Small intestine (tissue), 7 donors: Measurements from ENCODE around the gene NFATC2. TPM values are rescaled to one million over a fixed set of nuclear protein-coding genes. Genes with fewer than 3 reads are reported as not detected.
"Not testable (repeated sequence)": the region's sequence is repeated elsewhere in the genome, so short reads cannot be mapped to it uniquely, and the experiment has no call there.

Source experiments
- DNase-seq, 2 donors: peaks; one replicate each; pipeline versions ENCODE4 v3.0.0 to v3.0.0-alpha.2; 2013
- FAIRE-seq: peaks from 2 replicates; lab custom pipeline; 2012; peaks lifted over from hg19 to GRCh38; lab: Jason Lieb, UNC
- H3K27ac ChIP-seq, 3 donors: one replicate each; pipeline ENCODE4 v1.5.1; 2013; ENCODE audit warnings: low read length in 2 of 3, mild to moderate bottlenecking in 2 of 3, control low read depth in 1 of 3, inconsistent platforms in 1 of 3, low read depth in 1 of 3, moderate library complexity in 1 of 3
- H3K27me3 ChIP-seq, 3 donors: one replicate each; pipeline ENCODE4 v1.6.1; 2013; ENCODE audit warnings: low read length in 3 of 3, inconsistent platforms in 1 of 3; ENCODE audit not compliant: control insufficient read depth in 3 of 3, insufficient read depth in 3 of 3
- H3K36me3 ChIP-seq, 3 donors: one replicate each; pipeline ENCODE4 v1.6.1; 2013; ENCODE audit warnings: low read length in 3 of 3, inconsistent platforms in 1 of 3, low read depth in 1 of 3, mild to moderate bottlenecking in 1 of 3, moderate library complexity in 1 of 3; ENCODE audit not compliant: control insufficient read depth in 3 of 3, insufficient read depth in 2 of 3
- H3K4me1 ChIP-seq, 3 donors: one replicate each; pipeline ENCODE4 v1.6.1; 2013; ENCODE audit warnings: low read length in 2 of 3, inconsistent platforms in 1 of 3, low read depth in 1 of 3, mild to moderate bottlenecking in 1 of 3, moderate library complexity in 1 of 3; ENCODE audit not compliant: control insufficient read depth in 3 of 3, insufficient read depth in 2 of 3
- H3K4me3 ChIP-seq, 3 donors: one replicate each; pipeline ENCODE4 v1.5.1; 2013; ENCODE audit warnings: low read length in 3 of 3, control low read depth in 1 of 3, inconsistent platforms in 1 of 3, low read depth in 1 of 3, mild to moderate bottlenecking in 1 of 3, moderate library complexity in 1 of 3
- H3K9me3 ChIP-seq, 2 donors: one replicate each; pipeline ENCODE4 v1.6.1; 2013; ENCODE audit warnings: low read depth in 1 of 2, low read length in 1 of 2; ENCODE audit not compliant: control insufficient read depth in 2 of 2, insufficient read depth in 1 of 2
- WGBS, 3 donors: extraction: QIAGEN DNeasy Blood & Tissue Kit; methylation state at CpG; one replicate each; pipeline ENCODE4 v1.1.7; 2013; 5-methylcytosine and 5-hydroxymethylcytosine counted together
- polyA plus RNA-seq, 4 donors: library from polyadenylated mRNA; stranded (reverse) in 3 of 4; unstranded in 1 of 4; fragments of 200-250 nt in 3 of 4; fragments of 120-200 nt in 1 of 4; gene quantifications; one replicate each; pipeline versions ENCODE4 v1.2.1 to v1.2.3, GENCODE V29; 2013
- donor health status: healthy with polysubstance abuse.
- donor health status: control.
- donor health status: control.
- donor health status: Bipolar disorder and iron deficiency.
- donor health status: healthy.

The NFATC2 gene
- polyA plus RNA-seq, 4 donors: 3.1 to 19.4 (median 6.2) TPM

- 92 to 98% (median 95%) methylated on average over 5 of the region's 5 CpGs for WGBS, 3 donors
- not testable (repeated sequence) for H3K27ac ChIP-seq, H3K4me3 ChIP-seq, FAIRE-seq, H3K27me3 ChIP-seq, H3K9me3 ChIP-seq, DNase-seq, H3K4me1 ChIP-seq
- H3K36me3 ChIP-seq: peaks cover 0 to 79% (median 9%) of the 10 kb centered on the region in 3 donors
Measured at GRCh38 chr20:51461846-51462245, 80.7 kb downstream of the NFATC2 start.

GRCh38 chr20:51461306-51461705 is 81.2 kb downstream of the NFATC2 start:
- H3K27me3 ChIP-seq: no peaks in the 10 kb centered on the region
- no peak overlapping the region for H3K4me3 ChIP-seq
- 88 to 95% (median 94%) methylated on average over 8 of the region's 8 CpGs for WGBS, 3 donors
- no peak overlapping the region for H3K27ac ChIP-seq
- no peaks in the 10 kb centered on the region for H3K9me3 ChIP-seq
- FAIRE-seq (no peak), DNase-seq (no peak)
- H3K36me3 ChIP-seq: peaks cover 0 to 81% (median 9%) of the 10 kb centered on the region in 3 donors
- H3K4me1 ChIP-seq: peaks cover 0 to 6% (median 0%) of the 10 kb centered on the region in 3 donors

- H3K27ac ChIP-seq: no peak overlapping the region
- peaks cover 0 to 9% (median 0%) of the 10 kb centered on the region in 3 donors for H3K4me1 ChIP-seq
- DNase-seq: no peak
- H3K27me3 ChIP-seq: no peaks in the 10 kb centered on the region
- H3K36me3 ChIP-seq: peaks cover 0 to 80% (median 9%) of the 10 kb centered on the region in 3 donors
- no peak overlapping the region for H3K4me3 ChIP-seq
- FAIRE-seq: no peak
- H3K9me3 ChIP-seq: no peaks in the 10 kb centered on the region
- 80 to 86% (median 82%) methylated on average over 13 of the region's 13 CpGs for WGBS, 3 donors
Measured at GRCh38 chr20:51460569-51461265, 81.8 kb downstream of the NFATC2 start.

GRCh38 chr20:51460163-51460562 is 82.4 kb downstream of the NFATC2 start:
- WGBS, 3 donors: 97 to 100% (median 98%) methylated on average over 3 of the region's 3 CpGs
- Histone ChIP-seq H3K9me3 (no peaks in the 10 kb centered on the region), H3K27ac (no peak overlapping the region), H3K4me1 (peaks cover 0 to 9% (median 0%) of the 10 kb centered on the region in 3 donors), H3K36me3 (peaks cover 0 to 76% (median 9%) of the 10 kb centered on the region in 3 donors), H3K4me3 (no peak overlapping the region), H3K27me3 (no peaks in the 10 kb centered on the region)
- FAIRE-seq (no peak), DNase-seq (no peak)

- WGBS, 3 donors: 93 to 98% (median 97%) methylated on average over 13 of the region's 13 CpGs
- Histone ChIP-seq H3K27me3 (no peaks in the 10 kb centered on the region), H3K4me1 (peaks cover 0 to 9% (median 0%) of the 10 kb centered on the region in 3 donors), H3K9me3 (peaks cover 0 to 4% of the 10 kb centered on the region in 2 donors), H3K27ac (no peak overlapping the region), H3K4me3 (no peak overlapping the region), H3K36me3 (peaks cover 0 to 68% (median 9%) of the 10 kb centered on the region in 3 donors)
- no peak for DNase-seq
- no peak for FAIRE-seq
Measured at GRCh38 chr20:51458751-51459439, 83.6 kb downstream of the NFATC2 start.

GRCh38 chr20:51457533-51457932 is 85.0 kb downstream of the NFATC2 start:
- H3K27me3 ChIP-seq: no peaks in the 10 kb centered on the region
- no peak for FAIRE-seq
- peaks cover 0 to 4% of the 10 kb centered on the region in 2 donors for H3K9me3 ChIP-seq
- no peak overlapping the region for H3K4me3 ChIP-seq
- no peak overlapping the region for H3K27ac ChIP-seq
- DNase-seq: peak in 1 of 2 donors; percentile 23
- peaks cover 0 to 62% (median 11%) of the 10 kb centered on the region in 3 donors for H3K36me3 ChIP-seq
- WGBS, 3 donors: 59 to 89% (median 82%) methylated on average over 2 to 3 of the region's 3 CpGs
- peaks cover 0 to 9% (median 0%) of the 10 kb centered on the region in 3 donors for H3K4me1 ChIP-seq

GRCh38 chr20:51456511-51457509 is 85.7 kb downstream of the NFATC2 start:
- Histone ChIP-seq H3K4me1 (peaks cover 0 to 9% (median 0%) of the 10 kb centered on the region in 3 donors), H3K4me3 (no peak overlapping the region), H3K27me3 (no peaks in the 10 kb centered on the region), H3K36me3 (peaks cover 0 to 66% (median 11%) of the 10 kb centered on the region in 3 donors), H3K9me3 (peaks cover 0 to 4% of the 10 kb centered on the region in 2 donors), H3K27ac (peak overlapping the region in 2 of 3 donors; percentile 48 to 49)
- WGBS, 3 donors: 14 to 40% (median 33%) methylated on average over 23 to 24 of the region's 24 CpGs
- no peak for FAIRE-seq
- peak; percentile 61 to 89 for DNase-seq
